Measurements from ENCODE around the gene FGD5.

FGD5 gene

DNA sequence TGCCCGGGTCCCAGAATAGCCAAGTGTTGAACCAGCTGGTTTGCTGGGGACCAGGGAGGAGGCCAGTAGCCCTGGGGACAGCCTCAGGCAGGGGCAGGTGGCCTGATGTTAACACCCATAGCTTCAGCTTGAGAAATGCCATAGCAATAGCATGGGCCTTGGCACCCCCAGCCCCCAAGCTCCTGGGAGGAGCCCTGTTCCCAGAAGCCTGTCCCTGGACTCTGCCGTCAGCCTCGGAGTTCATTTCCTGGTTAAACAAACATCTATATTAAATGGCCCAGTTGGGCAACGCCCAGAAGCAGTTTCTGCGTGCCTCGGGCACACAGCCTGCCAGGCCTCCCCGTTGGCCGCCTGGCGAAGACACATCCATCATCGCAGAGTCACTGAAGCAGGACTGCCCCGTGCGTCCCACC lies 58.2 kb downstream of the FGD5 start:
- DNase-seq (ENCODE audit: low read depth in 2 of 2) = peak in 1 of 2 donors; percentile 39
- H3K4me3 ChIP-seq (replicated peaks in 1 of 2; ENCODE audit: low read depth in 2 of 2, low read length in 2 of 2) = no peak overlapping the region
- TF ChIP-seq, protein P1, sequence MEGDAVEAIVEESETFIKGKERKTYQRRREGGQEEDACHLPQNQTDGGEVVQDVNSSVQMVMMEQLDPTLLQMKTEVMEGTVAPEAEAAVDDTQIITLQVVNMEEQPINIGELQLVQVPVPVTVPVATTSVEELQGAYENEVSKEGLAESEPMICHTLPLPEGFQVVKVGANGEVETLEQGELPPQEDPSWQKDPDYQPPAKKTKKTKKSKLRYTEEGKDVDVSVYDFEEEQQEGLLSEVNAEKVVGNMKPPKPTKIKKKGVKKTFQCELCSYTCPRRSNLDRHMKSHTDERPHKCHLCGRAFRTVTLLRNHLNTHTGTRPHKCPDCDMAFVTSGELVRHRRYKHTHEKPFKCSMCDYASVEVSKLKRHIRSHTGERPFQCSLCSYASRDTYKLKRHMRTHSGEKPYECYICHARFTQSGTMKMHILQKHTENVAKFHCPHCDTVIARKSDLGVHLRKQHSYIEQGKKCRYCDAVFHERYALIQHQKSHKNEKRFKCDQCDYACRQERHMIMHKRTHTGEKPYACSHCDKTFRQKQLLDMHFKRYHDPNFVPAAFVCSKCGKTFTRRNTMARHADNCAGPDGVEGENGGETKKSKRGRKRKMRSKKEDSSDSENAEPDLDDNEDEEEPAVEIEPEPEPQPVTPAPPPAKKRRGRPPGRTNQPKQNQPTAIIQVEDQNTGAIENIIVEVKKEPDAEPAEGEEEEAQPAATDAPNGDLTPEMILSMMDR (IDR thresholded peaks at IDR 0.05; ENCODE audit: low read depth, low read length) = no peak

DNA sequence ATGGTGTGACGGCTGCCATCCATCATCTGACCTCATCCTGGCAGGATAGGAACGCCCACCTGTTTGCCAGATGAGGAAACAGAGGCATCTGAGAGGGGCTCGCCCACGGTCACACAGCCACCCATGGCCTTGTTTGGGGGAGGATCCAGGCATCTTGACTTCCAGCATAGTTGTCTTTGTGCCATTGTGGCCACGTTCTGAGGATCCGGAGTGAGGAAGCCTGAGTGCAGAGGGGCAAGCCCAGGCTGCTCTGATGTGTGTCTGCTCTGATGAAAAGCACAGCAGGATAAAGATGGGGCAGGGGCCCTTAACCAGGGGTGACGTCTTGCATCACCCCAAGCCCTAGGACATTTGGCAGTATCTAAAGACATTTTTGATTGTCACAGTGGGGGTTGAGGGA lies 58.7 kb downstream of the FGD5 start:
- no peak for DNase-seq (ENCODE audit: low read depth in 2 of 2)
- H3K4me3 ChIP-seq (replicated peaks in 1 of 2; ENCODE audit: low read depth in 2 of 2, low read length in 2 of 2) = no peak overlapping the region
- TF ChIP-seq, protein P1 (IDR thresholded peaks at IDR 0.05; ENCODE audit: low read depth, low read length) = no peak

DNA sequence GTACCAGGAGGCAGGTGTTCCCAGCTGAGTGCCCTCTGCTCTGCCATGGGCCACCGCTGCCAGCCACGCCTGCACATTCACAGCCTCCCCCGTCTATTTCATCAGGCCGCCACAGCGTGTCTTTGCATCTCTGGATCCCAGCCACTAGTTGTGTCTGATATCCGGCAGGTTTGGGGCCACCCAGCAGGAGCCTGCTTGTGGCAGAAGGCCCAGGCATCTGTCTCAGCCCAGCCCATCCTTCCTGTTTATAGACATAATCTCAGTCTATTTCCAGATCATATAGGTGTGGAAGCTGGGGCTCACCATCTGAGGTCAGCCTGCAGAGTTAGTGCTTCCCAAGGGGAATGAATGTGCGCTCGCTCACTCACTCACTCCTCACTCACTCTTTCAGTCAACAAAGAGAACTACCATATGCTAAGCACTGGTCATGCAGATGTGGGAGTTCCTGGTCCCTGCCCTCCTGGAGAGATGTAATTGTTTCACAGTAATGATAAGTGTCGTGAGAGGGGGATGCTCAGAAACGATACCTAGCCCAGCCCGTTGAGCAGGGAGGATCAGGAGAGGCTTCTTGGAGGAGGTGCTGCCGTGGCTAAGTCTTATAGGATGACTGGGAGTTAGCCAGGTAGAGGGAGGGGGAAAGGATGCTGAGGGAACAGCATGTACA lies 60.6 kb downstream of the FGD5 start:
- no peak overlapping the region for H3K4me3 ChIP-seq (replicated peaks in 1 of 2; ENCODE audit: low read depth in 2 of 2, low read length in 2 of 2)
- TF ChIP-seq, protein P1 (IDR thresholded peaks at IDR 0.05; ENCODE audit: low read depth, low read length) = no peak
- DNase-seq (ENCODE audit: low read depth in 2 of 2) = peak; percentile 5 to 19

DNA sequence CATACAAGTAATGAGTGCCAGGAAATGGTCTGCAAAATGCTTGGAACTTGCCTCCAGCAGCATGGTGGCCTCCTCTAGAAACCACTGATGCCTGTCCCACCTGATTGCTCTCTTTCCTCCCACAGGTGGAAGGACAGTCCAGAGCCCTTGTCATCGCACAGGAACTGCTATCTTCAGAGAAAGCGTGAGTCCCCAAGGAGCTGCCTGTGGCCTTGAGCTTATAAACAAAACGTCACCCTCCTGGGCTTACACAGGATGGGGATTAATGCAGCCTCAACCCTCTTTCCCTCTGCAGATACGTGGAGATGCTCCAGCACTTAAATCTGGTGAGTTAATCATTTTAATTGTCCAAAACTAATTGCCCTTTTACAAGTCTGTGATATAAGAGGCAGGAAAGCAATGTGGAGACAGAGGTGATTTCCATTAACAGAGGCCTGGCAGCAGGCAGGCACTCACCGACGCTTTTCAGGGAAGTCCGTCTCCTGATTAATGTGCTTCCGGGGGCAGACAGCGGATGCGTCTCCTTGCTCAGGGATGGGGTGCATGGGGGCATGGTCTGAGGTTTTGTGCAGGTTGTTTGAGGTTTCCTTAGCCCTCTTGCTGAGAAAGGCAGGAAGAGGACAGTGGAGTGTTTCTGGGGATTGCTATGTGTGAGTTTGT lies 61.8 kb downstream of the FGD5 start:
- DNase-seq (ENCODE audit: low read depth in 2 of 2) = no peak
- TF ChIP-seq, protein P1 (IDR thresholded peaks at IDR 0.05; ENCODE audit: low read depth, low read length) = no peak
- no peak overlapping the region for H3K4me3 ChIP-seq (replicated peaks in 1 of 2; ENCODE audit: low read depth in 2 of 2, low read length in 2 of 2)

DNA sequence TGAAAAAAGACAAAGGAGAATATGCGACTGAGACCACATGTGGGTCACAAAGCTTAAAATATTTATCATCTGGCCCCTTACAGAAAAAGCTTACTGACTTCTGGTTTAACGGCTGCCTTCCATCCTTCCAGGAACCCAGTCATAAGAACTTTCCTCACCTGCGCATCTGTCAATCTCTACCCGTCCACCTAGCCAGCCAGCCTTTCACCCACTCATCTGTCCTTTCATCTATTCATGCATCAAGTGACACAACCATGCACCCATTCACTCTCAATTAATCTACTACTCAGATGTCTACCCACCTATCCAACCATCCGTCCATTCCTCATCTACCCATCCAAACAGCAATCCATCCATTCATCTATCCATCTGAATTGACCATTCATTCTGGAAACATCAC lies 64.5 kb downstream of the FGD5 start:
- no peak for DNase-seq (ENCODE audit: low read depth in 2 of 2)
- H3K4me3 ChIP-seq (replicated peaks in 1 of 2; ENCODE audit: low read depth in 2 of 2, low read length in 2 of 2) = no peak overlapping the region
- TF ChIP-seq, protein P1 (IDR thresholded peaks at IDR 0.05; ENCODE audit: low read depth, low read length) = no peak

DNA sequence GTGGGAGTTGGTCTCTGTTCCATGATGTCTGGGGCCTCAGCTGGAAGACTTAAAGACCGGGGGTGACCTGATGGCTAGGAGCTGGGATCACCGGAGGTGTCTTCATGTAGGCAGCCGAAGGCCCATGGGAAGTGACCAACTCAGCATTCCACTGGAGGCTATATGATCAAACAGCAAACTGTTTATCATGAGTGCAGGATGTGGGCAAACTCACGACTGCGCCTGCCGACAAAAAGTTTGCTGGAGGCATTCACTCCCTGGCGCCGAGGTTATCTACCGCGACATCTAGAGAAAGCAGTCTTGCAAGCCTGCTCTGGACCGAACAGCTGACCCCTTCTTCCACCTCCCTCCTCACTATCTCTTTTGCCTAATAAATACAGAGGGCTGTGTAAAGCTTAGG lies 65.9 kb downstream of the FGD5 start:
- no peak for DNase-seq (ENCODE audit: low read depth in 2 of 2)
- H3K4me3 ChIP-seq (replicated peaks in 1 of 2; ENCODE audit: low read depth in 2 of 2, low read length in 2 of 2) = no peak overlapping the region
- TF ChIP-seq, protein P1 (IDR thresholded peaks at IDR 0.05; ENCODE audit: low read depth, low read length) = no peak
